ENCODE measurements around the gene PTPRN2.
A peak's percentile ranks its signal among the peaks of the same experiment; 100 is the strongest.
"Not testable (repeated sequence)": the region's sequence is repeated elsewhere in the genome, so short reads cannot be mapped to it uniquely, and the experiment has no call there.

The PTPRN2 gene

GRCh38 chr7:157752832-157753291 lies 834.8 kb downstream of the PTPRN2 start:
- DNase-seq, result peak; percentile 38 to 87

- DNase-seq, result no peak
Measured at GRCh38 chr7:157751951-157752673, 835.5 kb downstream of the PTPRN2 start.

GRCh38 chr7:157751406-157751805 lies 836.2 kb downstream of the PTPRN2 start:
- DNase-seq, result no peak

GRCh38 chr7:157750291-157750690 lies 837.3 kb downstream of the PTPRN2 start:
- DNase-seq, result no peak

- no peak for DNase-seq
Measured at GRCh38 chr7:157745721-157746709, 841.6 kb downstream of the PTPRN2 start.

GRCh38 chr7:157744786-157745601 lies 842.6 kb downstream of the PTPRN2 start:
- DNase-seq, result no peak

GRCh38 chr7:157743781-157744525 lies 843.7 kb downstream of the PTPRN2 start:
- no peak for DNase-seq

- no peak for DNase-seq
Measured at GRCh38 chr7:157740251-157740798, 847.3 kb downstream of the PTPRN2 start.

- DNase-seq, result no peak
Measured at GRCh38 chr7:157739650-157740049, 848.0 kb downstream of the PTPRN2 start.

- peak in 1 of 2 experiments; percentile 35 for DNase-seq
Measured at GRCh38 chr7:157739031-157739430, 848.6 kb downstream of the PTPRN2 start.

GRCh38 chr7:157738066-157738460 lies 849.6 kb downstream of the PTPRN2 start:
- DNase-seq, result no peak

GRCh38 chr7:157737151-157738065 lies 850.2 kb downstream of the PTPRN2 start:
- no peak for DNase-seq

GRCh38 chr7:157736341-157736740 lies 851.3 kb downstream of the PTPRN2 start:
- no peak for DNase-seq

GRCh38 chr7:157735826-157736225 lies 851.8 kb downstream of the PTPRN2 start:
- no peak for DNase-seq

- no peak for DNase-seq
Measured at GRCh38 chr7:157734676-157735640, 852.7 kb downstream of the PTPRN2 start.

- DNase-seq, result not testable (repeated sequence)
Measured at GRCh38 chr7:157733760-157734395, 853.7 kb downstream of the PTPRN2 start.

GRCh38 chr7:157731126-157731525 lies 856.5 kb downstream of the PTPRN2 start:
- no peak for DNase-seq

GRCh38 chr7:157730614-157731013 lies 857.0 kb downstream of the PTPRN2 start:
- no peak for DNase-seq

- no peak for DNase-seq
Measured at GRCh38 chr7:157729566-157729965, 858.1 kb downstream of the PTPRN2 start.

All from NCI-H524 (cell line).